Activated naive CD4-positive, alpha-beta T cell (primary cell): ENCODE measurements around the gene CD70.
"Not testable (repeated sequence)": the region's sequence is repeated elsewhere in the genome, so short reads cannot be mapped to it uniquely, and the experiment has no call there.

Experiments
- DNase-seq, 4 experiments: peaks; one replicate each; lab custom pipeline; 2025; lab: John Stamatoyannopoulos, UW

CD70 gene

GRCh38 chr19:6597471-6598253, 6.7 kb upstream of the CD70 start:
- DNase-seq, result not testable (repeated sequence)

GRCh38 chr19:6596621-6597020, 5.7 kb upstream of the CD70 start:
- DNase-seq, result no peak

GRCh38 chr19:6593651-6594416, 2.9 kb upstream of the CD70 start:
- DNase-seq, result no peak

- DNase-seq, result no peak
Measured at GRCh38 chr19:6590258-6590826, 608 bp downstream of the CD70 start.

- DNase-seq, result no peak
Measured at GRCh38 chr19:6589711-6590257, 1.2 kb downstream of the CD70 start.

GRCh38 chr19:6588508-6589345, 2.2 kb downstream of the CD70 start:
- no peak for DNase-seq

GRCh38 chr19:6587998-6588507, 2.9 kb downstream of the CD70 start:
- DNase-seq, result no peak

- no peak for DNase-seq
Measured at GRCh38 chr19:6587093-6587820, 3.7 kb downstream of the CD70 start.

GRCh38 chr19:6586726-6587092, 4.2 kb downstream of the CD70 start:
- DNase-seq, result no peak

- DNase-seq, result no peak
Measured at GRCh38 chr19:6586056-6586455, 4.9 kb downstream of the CD70 start.

- not testable (repeated sequence) for DNase-seq
Measured at GRCh38 chr19:6582515-6583484, 8.2 kb downstream of the CD70 start.

GRCh38 chr19:6580313-6580712, 10.6 kb downstream of the CD70 start:
- DNase-seq, result no peak

- DNase-seq, result no peak
Measured at GRCh38 chr19:6579450-6580178, 11.3 kb downstream of the CD70 start.

GRCh38 chr19:6577476-6578125, 13.3 kb downstream of the CD70 start:
- no peak for DNase-seq

GRCh38 chr19:6576869-6577475, 14.0 kb downstream of the CD70 start:
- DNase-seq, result no peak

GRCh38 chr19:6573350-6573749, 17.6 kb downstream of the CD70 start:
- no peak for DNase-seq

GRCh38 chr19:6572217-6572616, 18.7 kb downstream of the CD70 start:
- no peak for DNase-seq

- no peak for DNase-seq
Measured at GRCh38 chr19:6571167-6571566, 19.8 kb downstream of the CD70 start.
